Fibroblast of skin of scalp (primary cell): ENCODE data around the gene LNPK.
A peak's percentile ranks its signal among the peaks of the same experiment; 100 is the strongest.
"Not testable (repeated sequence)": the region's sequence is repeated elsewhere in the genome, so short reads cannot be mapped to it uniquely, and the experiment has no call there.

ENCODE experiments used
- DNase-seq: peaks from one replicate; pipeline ENCODE4 v3.0.0-alpha.2; 2013

The LNPK gene

DNA sequence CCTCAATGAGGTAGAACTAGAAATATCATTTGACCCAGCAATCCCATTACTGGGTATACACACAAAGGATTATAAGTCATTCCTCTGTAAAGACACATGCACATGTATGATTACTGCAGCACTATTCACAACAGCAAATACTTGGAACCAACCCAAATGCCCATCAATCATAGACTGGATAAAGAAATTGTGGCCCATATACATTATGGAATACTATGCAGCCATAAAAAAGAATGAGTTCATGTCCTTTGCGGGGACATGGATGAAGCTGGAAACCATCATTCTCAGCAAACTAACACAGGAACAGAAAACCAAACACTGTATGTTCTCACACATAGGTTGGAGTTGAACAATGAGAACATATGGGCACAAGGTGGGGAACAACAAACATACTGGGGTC lies 106.1 kb downstream of the LNPK start:
- DNase-seq = not testable (repeated sequence)

DNA sequence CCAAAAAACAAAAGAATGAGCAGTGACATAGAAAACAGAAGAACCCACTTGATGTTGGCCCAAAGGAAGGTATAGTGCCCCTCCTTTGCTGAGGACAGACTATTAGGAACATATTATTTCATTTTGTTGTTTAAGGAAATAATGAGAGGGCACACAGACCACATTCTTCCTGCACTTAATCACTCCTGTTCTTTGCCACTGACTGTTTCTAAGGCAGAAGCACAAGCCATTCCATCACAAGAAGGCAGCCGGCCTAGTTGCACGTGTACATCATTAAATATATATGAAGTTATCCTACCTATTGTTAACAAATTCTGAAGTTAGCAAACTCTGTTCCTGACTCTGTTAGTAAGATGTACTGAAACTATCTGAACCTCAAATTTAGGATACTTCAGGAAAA lies 110.0 kb downstream of the LNPK start:
- DNase-seq = peak; percentile 2

DNA sequence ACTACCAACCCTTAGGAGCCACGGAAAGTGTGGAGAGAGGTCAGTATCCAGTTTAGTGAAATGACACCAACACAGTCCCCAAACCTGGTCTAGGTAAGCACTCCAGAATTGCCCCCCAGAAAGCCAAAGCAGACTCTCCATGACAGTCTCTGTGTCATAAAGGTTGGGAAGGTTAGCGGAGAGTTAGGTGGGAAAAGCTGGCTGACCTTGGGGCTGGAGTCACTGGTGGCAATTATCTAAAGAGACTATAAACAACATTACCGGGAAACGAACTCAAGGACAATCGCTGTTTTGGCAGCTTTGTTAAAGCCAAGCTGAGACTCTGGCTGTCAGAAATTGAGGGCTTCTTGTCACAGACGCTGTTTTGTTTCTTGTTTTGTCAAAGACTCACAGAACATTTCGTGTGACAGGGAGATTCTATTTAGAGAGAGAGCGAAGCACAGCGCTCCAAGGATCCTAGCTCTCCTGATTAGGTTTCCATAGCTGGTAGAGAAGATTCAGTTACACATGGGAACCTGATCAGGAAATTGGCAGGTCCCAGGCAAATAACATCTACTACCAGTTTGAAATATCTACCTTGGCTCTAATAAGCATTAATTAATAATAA lies 111.3 kb downstream of the LNPK start:
- no peak for DNase-seq

DNA sequence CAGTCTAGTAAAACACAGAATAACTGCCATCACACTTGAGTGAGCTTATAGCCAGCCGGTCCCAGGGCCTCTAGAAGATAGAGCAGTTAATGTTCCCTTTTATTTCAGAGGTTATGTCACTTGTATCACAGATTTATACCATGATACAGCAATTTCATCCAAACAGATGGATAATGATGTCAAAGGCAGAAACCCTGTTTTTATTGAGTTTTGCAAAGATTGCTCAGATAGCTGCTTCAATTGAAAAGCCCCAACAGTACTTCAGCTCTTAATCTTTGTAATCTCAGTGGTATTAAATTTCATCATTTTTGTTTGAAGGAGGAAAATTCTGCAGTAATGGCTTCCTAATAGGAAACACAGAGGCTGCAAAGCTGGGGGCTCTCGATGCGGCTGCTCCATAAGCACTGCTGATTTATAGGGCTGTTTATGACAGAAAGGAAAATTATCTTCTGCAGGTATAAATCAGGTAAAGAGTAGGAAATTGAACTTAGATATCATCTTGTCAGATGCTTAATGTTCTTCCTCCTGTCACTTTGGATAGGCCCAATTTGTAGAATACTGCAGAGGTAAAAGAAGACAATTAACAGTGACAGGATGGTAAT lies 112.3 kb downstream of the LNPK start:
- DNase-seq = no peak

GRCh38 chr2:175887776-175888175 lies 114.3 kb downstream of the LNPK start:
- DNase-seq = no peak

DNA sequence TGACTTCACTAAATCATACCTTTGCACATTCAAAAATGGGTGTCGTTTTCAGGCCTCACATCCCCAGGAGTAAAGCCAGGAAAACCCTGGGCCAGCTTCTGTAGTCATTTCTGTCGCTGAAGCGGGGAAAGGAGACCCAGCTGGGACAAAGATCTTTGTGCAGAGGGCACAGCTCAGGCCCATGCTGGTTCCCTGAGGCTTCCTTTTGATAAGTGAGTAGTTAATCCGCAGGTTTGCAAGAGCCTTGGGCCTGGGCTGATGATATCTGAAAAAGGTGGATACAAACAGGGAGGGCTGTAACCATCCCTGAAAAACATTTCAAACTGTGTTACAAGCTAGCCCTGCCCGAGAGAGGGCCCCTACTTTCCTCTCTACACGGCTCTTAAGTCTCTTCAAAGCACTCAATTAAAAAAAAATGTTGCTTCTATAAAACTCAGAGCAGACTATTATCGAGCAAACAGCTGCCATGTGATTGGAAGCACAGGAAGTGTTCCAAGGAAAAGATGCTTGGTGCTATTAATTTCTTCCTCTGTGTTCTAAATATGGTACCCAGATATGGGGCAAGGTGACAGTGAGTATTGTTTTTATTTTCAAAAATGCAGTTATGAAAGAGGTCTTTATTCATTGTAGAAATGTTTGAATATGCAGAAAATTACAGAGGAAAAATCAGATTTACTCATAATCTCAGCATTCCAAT lies 117.2 kb downstream of the LNPK start:
- DNase-seq = no peak

- no peak for DNase-seq
Observed at GRCh38 chr2:175883586-175884194, 118.4 kb downstream of the LNPK start.

DNA sequence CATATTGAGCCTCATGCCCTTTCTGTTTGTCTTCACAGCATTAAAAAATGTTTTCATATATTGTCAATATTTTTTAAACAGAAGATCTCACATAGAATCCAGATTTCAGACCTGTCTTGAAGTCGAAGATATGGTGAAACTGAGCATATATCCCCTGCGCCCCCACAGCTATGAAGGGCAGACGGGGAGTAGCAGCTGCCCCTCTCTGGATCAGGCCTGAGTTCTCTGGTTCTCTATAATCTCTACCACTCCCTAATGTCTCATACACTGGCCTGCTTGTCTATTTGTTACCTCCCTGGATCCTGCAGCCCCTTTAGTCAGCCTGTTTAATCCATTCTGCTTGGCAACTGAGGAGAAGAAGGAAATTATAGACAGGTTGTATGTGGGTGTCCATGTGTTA lies 122.4 kb downstream of the LNPK start:
- no peak for DNase-seq

- DNase-seq = no peak
Observed at GRCh38 chr2:175877845-175878544, 124.1 kb downstream of the LNPK start.

DNA sequence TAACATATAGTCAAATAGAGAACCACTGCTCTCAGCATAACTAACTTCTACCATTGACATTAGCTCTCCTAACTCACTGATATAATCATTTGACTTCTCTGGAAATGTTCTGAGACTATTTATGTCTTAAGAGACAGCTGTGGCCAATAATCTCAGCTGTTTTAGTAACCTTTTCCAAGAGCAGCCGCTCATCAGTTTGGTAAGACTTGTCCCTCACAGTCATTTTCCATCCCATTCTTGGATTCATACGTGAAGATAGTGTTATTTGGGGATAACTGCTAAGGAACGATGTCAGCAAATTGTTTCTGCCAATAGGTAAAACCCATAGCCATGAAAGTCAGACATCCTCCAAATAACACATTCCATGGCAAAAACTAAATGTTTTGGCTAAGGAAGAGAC lies 127.8 kb downstream of the LNPK start:
- no peak for DNase-seq
